Keratinocyte (primary cell): ENCODE results near the gene VPS8. TPM values are rescaled to one million over a fixed set of nuclear protein-coding genes. Genes with fewer than 3 reads are reported as not detected.

Experiments used
- DNase-seq: peaks from one replicate; pipeline ENCODE4 v3.0.0-alpha.2; 2011; ENCODE audit warnings: low read depth, missing footprints, low spot score
- FAIRE-seq: peaks from 2 replicates; lab custom pipeline; 2011; peaks lifted over from hg19 to GRCh38; lab: Jason Lieb, UNC
- H2AFZ ChIP-seq: 2 replicates; pipeline ENCODE4 v1.6.0; 2012; ENCODE audit warnings: low read length, control low read depth, inconsistent platforms; ENCODE audit not compliant: control insufficient read depth
- H3K27ac ChIP-seq: 2 replicates; pipeline ENCODE4 v1.5.1; 2011; ENCODE audit warnings: low read length; ENCODE audit not compliant: control insufficient read depth, insufficient read depth
- H3K27me3 ChIP-seq: 3 replicates; pipeline ENCODE4 v1.6.0; 2011; ENCODE audit warnings: low read length; ENCODE audit not compliant: control insufficient read depth, insufficient read depth; ENCODE audit errors: extremely low read depth
- H3K36me3 ChIP-seq, 2 experiments: 2 replicates in 1 of 2; 3 replicates in 1 of 2; pipeline ENCODE4 v1.5.1; 2011; ENCODE audit warnings: low read length in 2 of 2, mild to moderate bottlenecking in 1 of 2; ENCODE audit not compliant: control insufficient read depth in 2 of 2, insufficient read depth in 2 of 2; ENCODE audit errors: extremely low read depth in 1 of 2
- H3K4me1 ChIP-seq: 3 replicates; pipeline ENCODE4 v1.5.1; 2011; ENCODE audit warnings: low read length; ENCODE audit not compliant: control insufficient read depth, insufficient read depth; ENCODE audit errors: extremely low read depth
- H3K4me2 ChIP-seq: 3 replicates; pipeline ENCODE4 v1.6.0; 2011; ENCODE audit warnings: low read depth, low read length; ENCODE audit not compliant: control insufficient read depth, insufficient read depth; ENCODE audit errors: extremely low read depth
- H3K4me3 ChIP-seq, 3 experiments: fragments of 200-600 bp in 1 of 3; sonication (generic) in 1 of 3; 2 replicates in 2 of 3; 3 replicates in 1 of 3; pipeline ENCODE4 v1.5.1; 2011 to 2016; ENCODE audit warnings: low read length in 3 of 3, mild to moderate bottlenecking in 3 of 3, control low read depth in 2 of 3, inconsistent platforms in 1 of 3, low read depth in 1 of 3, mixed read lengths in 1 of 3, mixed run types in 1 of 3, moderate library complexity in 1 of 3; ENCODE audit not compliant: control insufficient read depth in 2 of 3, insufficient read depth in 2 of 3; ENCODE audit errors: extremely low read depth in 1 of 3
- H3K79me2 ChIP-seq: 2 replicates; pipeline ENCODE4 v1.6.0; 2012; ENCODE audit warnings: low read length; ENCODE audit not compliant: control insufficient read depth, insufficient read depth
- H3K9ac ChIP-seq: 3 replicates; pipeline ENCODE4 v1.6.0; 2011; ENCODE audit warnings: low read length; ENCODE audit not compliant: control insufficient read depth, insufficient read depth; ENCODE audit errors: extremely low read depth
- H3K9me1 ChIP-seq: 3 replicates; pipeline ENCODE4 v1.6.0; 2011; ENCODE audit warnings: low read length; ENCODE audit not compliant: control insufficient read depth, insufficient read depth; ENCODE audit errors: extremely low read depth
- H3K9me3 ChIP-seq: 2 replicates; pipeline ENCODE4 v1.5.1; 2012; ENCODE audit warnings: low read depth, low read length; ENCODE audit not compliant: control insufficient read depth
- H4K20me1 ChIP-seq: 3 replicates; pipeline ENCODE4 v1.6.0; 2011; ENCODE audit warnings: low read length; ENCODE audit not compliant: control insufficient read depth, insufficient read depth; ENCODE audit errors: extremely low read depth
- CTCF ChIP-seq, 3 experiments: IDR thresholded peaks in 1 of 3; conservative IDR thresholded peaks in 1 of 3; optimal IDR thresholded peaks in 1 of 3; 2 replicates in 2 of 3; 3 replicates in 1 of 3; pipeline versions ENCODE3 to v1.5.1; 2011; ENCODE audit warnings: low read length in 3 of 3, mild to moderate bottlenecking in 3 of 3, moderate library complexity in 2 of 3, control low read depth in 1 of 3, inconsistent platforms in 1 of 3; ENCODE audit not compliant: insufficient read depth in 2 of 3; ENCODE audit errors: extremely low read depth in 1 of 3
- EZH2 ChIP-seq: IDR thresholded peaks from one replicate; pipeline ENCODE4 v1.6.1; 2012; ENCODE audit warnings: inconsistent platforms, mild to moderate bottlenecking, low read length, moderate library complexity
- dilution Hi-C: fragments of 300-500 bp; cut with MboI; formaldehyde crosslinking; loops from one replicate; pipeline ENCODE4 v1.7.0; 2020; ENCODE audit warnings: low sequenced_read_pairs; ENCODE audit not compliant: extremely low pct_ligation_motif_present
- polyA plus RNA-seq, 5 experiments: library from polyadenylated mRNA; depleted of rRNA in 3 of 5; stranded (reverse) in 3 of 5; stranded (forward) in 1 of 5; unstranded in 1 of 5; fragments of >200 nt; gene quantifications; 1 replicate in 1 of 5; 2 replicates in 3 of 5; 3 replicates in 1 of 5; pipeline versions ENCODE4 v1.2.1 to v1.2.3, GENCODE V29; 2011 to 2012; ENCODE audit warnings: missing spikeins in 2 of 5, low read depth in 1 of 5, low replicate concordance in 1 of 5

The VPS8 gene
- polyA plus RNA-seq, 1 donor (not counting 4 experiments of a cell fraction or from before 2014, with no cell fraction given) = 28.4 TPM

- no peaks in the 10 kb centered on the region for H3K36me3 ChIP-seq
- H3K9ac ChIP-seq = no peak overlapping the region
- H3K27ac ChIP-seq = no peak overlapping the region
- H2AFZ ChIP-seq = no peak overlapping the region
- no peaks in the 10 kb centered on the region for H3K27me3 ChIP-seq
- DNase-seq (no peak), FAIRE-seq (no peak)
- no peak overlapping the region for H3K4me3 ChIP-seq
- no peaks in the 10 kb centered on the region for H3K9me3 ChIP-seq
- dilution Hi-C loops = no loop called here
- peaks cover 12% of the 10 kb centered on the region for H3K4me1 ChIP-seq
- H4K20me1 ChIP-seq = no peaks in the 10 kb centered on the region
- no peaks in the 10 kb centered on the region for H3K9me1 ChIP-seq
- H3K4me2 ChIP-seq = no peak overlapping the region
- no peak for TF ChIP-seq CTCF (optimal IDR thresholded peaks at IDR 0.05 in 1 of 3, IDR thresholded peaks at IDR 0.05 in 1 of 3, conservative IDR thresholded peaks at IDR 0.05 in 1 of 3; ENCODE audit: extremely low read depth in 1 of 3, insufficient read depth in 2 of 3, low read length in 3 of 3)
- no peak for TF ChIP-seq EZH2
- H3K79me2 ChIP-seq = no peaks in the 10 kb centered on the region
Observed at GRCh38 chr3:185042312-185043050, 230.5 kb downstream of the VPS8 start.

GRCh38 chr3:185046164-185046515 is 234.2 kb downstream of the VPS8 start:
- H3K79me2 ChIP-seq = no peaks in the 10 kb centered on the region
- no peak for FAIRE-seq
- peaks cover 10 to 11% of the 10 kb centered on the region in 2 experiments for H3K36me3 ChIP-seq
- H3K4me3 ChIP-seq = no peak overlapping the region
- no peaks in the 10 kb centered on the region for H3K9me1 ChIP-seq
- H3K27ac ChIP-seq = no peak overlapping the region
- no peaks in the 10 kb centered on the region for H4K20me1 ChIP-seq
- no peak overlapping the region for H3K4me2 ChIP-seq
- no peak for DNase-seq
- dilution Hi-C loops = no loop called here
- H3K9ac ChIP-seq = no peak overlapping the region
- peaks cover 12% of the 10 kb centered on the region for H3K4me1 ChIP-seq
- H3K27me3 ChIP-seq = no peaks in the 10 kb centered on the region
- no peaks in the 10 kb centered on the region for H3K9me3 ChIP-seq
- TF ChIP-seq EZH2 (no peak), CTCF (optimal IDR thresholded peaks at IDR 0.05 in 1 of 3, IDR thresholded peaks at IDR 0.05 in 1 of 3, conservative IDR thresholded peaks at IDR 0.05 in 1 of 3; ENCODE audit: extremely low read depth in 1 of 3, insufficient read depth in 2 of 3, low read length in 3 of 3) (no peak)
- H2AFZ ChIP-seq = no peak overlapping the region
